GM19463 (cell line): ENCODE measurements around the gene TRAPPC10.

Experiments
- ATAC-seq: cut with Tn5 transposase; IDR thresholded peaks from one replicate; pipeline ENCODE4 v1.9.1; 2021; ENCODE audit warnings: mild to moderate bottlenecking, moderate library complexity; ENCODE audit not compliant: unreplicated experiment

The TRAPPC10 gene

GRCh38 chr21:44063151-44063912, 51.2 kb downstream of the TRAPPC10 start:
- ATAC-seq, result no peak

GRCh38 chr21:44064852-44065403, 52.8 kb downstream of the TRAPPC10 start:
- ATAC-seq, result no peak

DNA sequence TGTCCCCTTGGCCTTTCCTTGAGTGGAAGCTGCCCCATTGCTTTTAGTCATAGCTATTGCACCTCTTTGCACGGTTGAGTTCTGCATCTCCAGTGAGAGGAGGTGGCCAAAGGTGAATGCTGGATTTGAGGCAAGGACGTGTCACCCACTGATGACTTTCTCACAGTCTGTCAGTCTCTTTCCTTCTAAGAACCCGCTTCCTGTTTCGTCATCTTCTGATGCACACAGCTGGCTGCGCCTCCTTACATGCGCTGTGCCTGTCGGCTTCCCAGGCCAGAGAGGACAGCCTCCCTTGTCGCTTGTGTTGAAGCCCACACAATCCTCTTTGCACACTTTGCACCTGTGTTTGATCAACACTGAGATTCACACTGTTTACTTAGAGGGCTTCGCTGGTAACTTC, 53.3 kb downstream of the TRAPPC10 start:
- ATAC-seq, result no peak

DNA sequence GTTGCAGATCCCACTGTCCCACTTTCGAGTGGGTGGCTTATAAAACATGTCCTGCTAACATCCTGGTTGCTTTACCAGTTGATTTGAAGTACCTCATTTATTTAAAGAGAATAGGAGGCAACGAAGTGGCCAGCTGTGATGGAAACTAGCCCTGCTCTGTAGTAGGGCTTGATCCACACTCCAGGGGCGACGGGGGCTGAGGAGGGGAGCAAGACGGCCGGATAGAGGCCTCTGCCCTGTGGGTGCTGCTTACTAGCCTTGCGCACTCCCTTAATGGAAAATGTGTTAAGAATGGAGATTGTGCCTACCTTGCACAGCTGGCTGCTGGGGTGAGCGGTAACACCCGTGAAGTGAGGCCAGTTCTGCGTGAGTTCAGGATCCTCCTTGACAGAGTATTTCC, 54.0 kb downstream of the TRAPPC10 start:
- no peak for ATAC-seq

DNA sequence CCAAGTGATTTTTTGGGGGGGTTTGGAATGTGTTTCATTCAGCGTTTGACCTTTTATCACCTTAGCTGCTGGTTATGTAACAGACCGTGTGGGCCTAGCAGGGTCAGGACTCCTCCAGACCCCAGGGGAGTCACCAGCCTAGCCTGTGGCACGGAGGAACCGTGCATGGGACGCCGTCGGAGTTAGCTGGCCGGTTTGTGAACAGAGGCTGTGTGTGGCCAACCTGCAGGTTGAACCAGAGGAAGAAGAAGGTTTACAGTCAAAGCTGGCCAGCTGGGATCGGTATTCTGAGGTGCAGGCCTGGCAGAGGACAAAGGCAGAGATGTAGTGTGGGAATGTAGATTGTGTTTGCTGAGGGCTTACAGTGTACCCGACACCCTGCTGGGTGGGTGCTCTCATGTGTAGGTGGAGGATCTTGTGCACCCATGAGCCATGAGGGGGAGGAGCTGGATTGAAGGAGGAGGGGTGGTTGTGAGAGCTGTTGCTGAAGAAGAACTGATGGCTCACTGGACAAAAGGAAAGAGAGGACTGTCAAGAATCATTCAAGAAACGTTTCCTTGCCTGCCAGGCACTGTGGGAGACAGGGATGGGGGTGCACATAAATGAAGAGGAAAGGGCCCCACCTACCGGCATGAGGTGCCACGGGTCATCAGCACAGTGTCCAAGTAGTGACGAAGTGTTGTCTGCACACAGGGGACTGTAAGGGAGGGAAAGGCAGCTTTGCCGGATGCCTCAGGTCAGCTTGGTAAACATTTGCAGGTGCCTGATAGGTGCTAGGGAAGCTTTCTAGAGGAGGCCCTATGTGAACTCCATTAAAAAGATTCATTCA, 55.1 kb downstream of the TRAPPC10 start:
- no peak for ATAC-seq

DNA sequence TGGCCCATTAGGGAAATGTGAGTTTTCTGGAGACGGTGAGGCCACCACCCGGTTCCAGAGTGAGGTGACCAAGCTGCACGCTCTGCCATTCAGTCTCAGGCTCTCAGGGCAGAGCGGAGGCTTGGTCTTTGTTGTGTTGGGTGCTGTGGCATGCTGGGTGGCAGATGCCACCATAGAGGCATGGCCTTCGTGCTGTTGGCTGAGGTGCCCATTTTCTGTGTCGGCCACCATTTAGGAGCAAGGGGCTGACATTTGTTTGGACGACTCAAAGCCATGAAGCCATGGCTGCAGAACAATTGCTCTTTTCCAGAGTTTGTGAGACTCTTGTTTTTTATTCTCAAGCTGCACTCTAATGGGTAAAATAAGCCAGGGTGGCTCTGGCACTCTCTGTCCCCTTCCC, 58.3 kb downstream of the TRAPPC10 start:
- ATAC-seq, result no peak

GRCh38 chr21:44071359-44072104, 59.4 kb downstream of the TRAPPC10 start:
- no peak for ATAC-seq

DNA sequence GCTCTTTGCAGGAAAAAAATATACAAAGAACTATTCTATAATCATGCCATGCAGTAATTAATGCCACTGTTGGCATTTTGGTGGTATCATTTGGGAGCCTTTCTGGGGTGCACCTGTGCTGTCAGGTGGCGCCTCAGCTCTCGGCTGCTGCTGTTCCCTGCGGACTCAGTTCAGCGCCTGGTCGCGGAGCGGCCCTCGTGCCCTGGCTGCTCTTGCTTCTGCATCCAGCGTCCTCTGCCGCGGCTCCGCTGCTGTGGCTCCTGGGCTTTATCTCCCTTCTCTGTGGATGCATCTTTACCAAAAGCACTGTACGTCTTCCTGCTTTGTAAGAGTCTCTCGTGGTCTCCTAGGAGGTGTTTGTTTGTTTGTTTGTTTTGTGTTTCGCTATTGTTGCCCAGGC, 60.0 kb downstream of the TRAPPC10 start:
- ATAC-seq, result no peak

DNA sequence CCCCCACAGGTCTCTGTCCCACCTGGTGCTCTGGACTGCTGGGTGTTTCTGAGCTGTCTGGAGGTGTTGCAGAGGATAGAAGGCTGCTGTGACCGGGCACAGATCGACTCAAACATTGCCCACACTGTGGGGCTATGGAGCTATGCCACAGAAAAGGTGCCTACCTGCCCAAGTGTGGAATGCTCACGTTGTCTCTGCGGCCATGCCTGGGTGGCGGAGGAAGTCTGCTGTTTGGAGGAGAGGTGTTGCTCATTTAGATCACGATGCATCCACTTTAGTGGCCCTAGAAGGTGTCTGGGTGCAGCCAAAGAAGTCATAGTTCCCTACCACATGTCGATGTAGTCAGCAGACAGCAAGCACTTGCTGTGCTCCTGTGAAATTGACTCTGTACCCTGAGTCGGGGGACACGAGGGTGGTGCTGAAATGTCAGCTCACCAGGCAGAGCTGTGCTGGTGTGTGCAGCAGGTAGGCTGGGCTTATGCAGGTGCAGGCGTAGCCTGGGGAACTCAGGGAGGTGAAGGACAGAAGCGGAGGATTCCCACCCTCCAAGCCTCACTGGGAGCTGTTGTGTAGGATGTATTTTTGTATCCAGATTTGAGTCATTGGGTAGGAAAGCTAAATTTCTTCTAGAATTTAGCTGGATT, 62.3 kb downstream of the TRAPPC10 start:
- no peak for ATAC-seq

- no peak for ATAC-seq
Observed at GRCh38 chr21:44076316-44076715, 64.2 kb downstream of the TRAPPC10 start.

DNA sequence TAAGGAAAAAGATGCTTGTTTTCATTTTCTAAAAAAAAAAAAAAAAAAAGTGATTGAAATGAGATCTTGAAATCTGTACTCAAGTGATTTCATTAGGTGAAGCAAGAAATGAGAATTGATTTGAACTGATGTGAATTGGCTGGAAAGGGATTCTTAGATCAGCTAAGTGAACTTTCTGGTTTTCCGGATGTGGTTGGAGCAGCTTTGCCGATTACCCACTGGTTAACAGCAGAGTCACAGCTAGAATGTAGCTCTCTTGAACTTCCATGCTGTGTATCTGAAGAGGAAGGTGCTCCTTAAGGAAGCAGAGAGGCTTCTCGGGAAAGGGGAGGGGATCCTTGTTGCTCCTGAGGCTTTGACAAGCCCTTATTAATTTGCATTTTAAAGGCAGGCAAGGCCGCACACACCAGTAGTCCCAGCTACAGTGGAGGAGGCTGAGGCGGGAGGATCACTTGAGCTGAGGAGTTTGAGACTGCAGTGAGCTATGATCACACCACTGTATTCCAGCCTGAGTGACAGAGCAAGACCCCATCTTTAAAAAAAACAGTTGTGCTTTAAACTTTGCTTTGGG, 66.4 kb downstream of the TRAPPC10 start:
- no peak for ATAC-seq

DNA sequence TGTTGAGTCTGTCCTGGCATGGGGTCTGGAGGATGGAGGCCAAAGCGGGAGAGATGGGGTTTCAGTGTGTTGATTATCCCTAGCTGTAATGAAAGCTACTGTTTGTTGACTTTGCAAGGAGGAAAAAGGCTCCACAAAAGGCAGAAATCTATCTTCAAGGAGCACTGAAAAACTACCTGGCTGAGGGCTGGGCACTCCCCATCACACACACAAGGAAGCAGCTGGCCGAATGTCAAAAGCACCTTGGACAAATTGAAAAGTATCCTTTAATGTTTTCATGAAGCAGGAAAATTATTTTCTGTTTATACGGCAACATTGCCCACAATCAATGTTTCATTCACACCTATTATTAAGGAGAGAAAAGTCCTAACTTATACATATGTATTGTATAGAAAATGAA, 67.3 kb downstream of the TRAPPC10 start:
- ATAC-seq, result no peak

- no peak for ATAC-seq
Observed at GRCh38 chr21:44079846-44080245, 67.7 kb downstream of the TRAPPC10 start.

GRCh38 chr21:44082648-44083440, 70.7 kb downstream of the TRAPPC10 start:
- ATAC-seq, result no peak

DNA sequence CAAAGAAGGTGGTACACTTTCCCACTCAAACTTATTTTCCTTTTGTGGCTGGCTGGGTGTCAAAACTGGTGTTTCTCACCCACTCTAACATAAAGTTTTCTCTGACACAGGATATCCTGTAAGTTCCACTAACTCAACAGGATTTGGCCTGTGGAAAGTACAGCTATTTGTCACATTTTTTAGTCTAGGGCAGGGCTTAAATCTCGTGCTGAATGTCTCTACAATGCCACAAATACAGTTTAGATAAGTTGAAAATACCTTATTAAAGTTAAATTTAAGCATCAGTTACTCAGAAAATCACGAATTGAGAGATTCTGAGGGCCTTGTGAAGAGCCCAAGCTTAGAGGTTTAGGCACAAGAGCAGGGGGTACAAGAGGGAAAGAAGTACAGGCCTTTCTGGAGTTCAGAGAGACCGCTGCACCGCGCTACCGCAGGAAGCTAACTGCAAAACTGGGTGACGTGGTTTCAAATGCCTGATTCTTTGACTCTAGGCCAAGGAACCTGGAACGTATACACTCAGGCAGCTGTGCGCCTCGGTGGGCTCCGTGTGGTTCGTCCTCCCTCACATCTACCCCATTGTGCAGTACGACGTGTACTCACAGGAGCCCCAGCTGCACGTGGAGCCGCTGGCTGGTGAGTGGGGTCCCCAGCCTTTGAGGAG, 71.7 kb downstream of the TRAPPC10 start:
- no peak for ATAC-seq

- ATAC-seq, result no peak
Observed at GRCh38 chr21:44084496-44085241, 72.6 kb downstream of the TRAPPC10 start.

- ATAC-seq, result no peak
Observed at GRCh38 chr21:44085491-44086321, 73.6 kb downstream of the TRAPPC10 start.
